Epithelial cell of esophagus (primary cell): ENCODE results near the gene ARPP21.
A peak's percentile ranks its signal among the peaks of the same experiment; 100 is the strongest.

Experiments
- DNase-seq: peaks from one replicate; pipeline ENCODE4 v3.0.0; 2010; ENCODE audit warnings: low read depth
- H3K4me3 ChIP-seq: 2 replicates; pipeline ENCODE4 v1.5.1; 2011; ENCODE audit warnings: mild to moderate bottlenecking, low read length, control low read depth
- TF ChIP-seq, protein P1 (sequence below): IDR thresholded peaks from 2 replicates; pipeline ENCODE4 v1.5.1; 2011; ENCODE audit warnings: low read depth, mild to moderate bottlenecking, low read length, control low read depth, inconsistent platforms; ENCODE audit not compliant: insufficient read depth; ENCODE audit errors: missing control alignments

ARPP21 gene

DNA sequence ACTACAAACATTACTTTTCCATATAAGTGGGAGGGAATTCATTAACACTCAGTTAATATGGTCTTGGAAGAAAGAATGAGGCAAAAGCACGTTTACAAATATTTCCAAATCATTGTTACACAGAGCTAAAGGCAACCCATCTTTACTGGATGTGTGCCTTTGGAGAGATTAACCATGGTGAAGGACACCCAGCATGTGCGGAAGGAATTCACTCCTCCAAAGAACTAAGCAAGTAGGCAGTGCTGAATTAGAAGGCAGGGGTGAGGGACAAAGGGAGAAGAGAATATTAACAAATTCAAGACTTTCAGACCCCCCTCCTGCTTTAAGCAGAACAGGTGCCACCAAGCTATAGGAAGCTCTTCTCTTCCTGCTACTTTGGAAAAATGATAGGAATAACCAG lies 10.1 kb downstream of the ARPP21 start:
- no peak for DNase-seq
- TF ChIP-seq, protein P1, sequence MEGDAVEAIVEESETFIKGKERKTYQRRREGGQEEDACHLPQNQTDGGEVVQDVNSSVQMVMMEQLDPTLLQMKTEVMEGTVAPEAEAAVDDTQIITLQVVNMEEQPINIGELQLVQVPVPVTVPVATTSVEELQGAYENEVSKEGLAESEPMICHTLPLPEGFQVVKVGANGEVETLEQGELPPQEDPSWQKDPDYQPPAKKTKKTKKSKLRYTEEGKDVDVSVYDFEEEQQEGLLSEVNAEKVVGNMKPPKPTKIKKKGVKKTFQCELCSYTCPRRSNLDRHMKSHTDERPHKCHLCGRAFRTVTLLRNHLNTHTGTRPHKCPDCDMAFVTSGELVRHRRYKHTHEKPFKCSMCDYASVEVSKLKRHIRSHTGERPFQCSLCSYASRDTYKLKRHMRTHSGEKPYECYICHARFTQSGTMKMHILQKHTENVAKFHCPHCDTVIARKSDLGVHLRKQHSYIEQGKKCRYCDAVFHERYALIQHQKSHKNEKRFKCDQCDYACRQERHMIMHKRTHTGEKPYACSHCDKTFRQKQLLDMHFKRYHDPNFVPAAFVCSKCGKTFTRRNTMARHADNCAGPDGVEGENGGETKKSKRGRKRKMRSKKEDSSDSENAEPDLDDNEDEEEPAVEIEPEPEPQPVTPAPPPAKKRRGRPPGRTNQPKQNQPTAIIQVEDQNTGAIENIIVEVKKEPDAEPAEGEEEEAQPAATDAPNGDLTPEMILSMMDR: no peak
- H3K4me3 ChIP-seq: no peak overlapping the region

GRCh38 chr3:35651426-35651825 lies 12.1 kb downstream of the ARPP21 start:
- TF ChIP-seq, protein P1: no peak
- H3K4me3 ChIP-seq: no peak overlapping the region
- no peak for DNase-seq

- DNase-seq: peak; percentile 28
- TF ChIP-seq, protein P1: no peak
Observed at GRCh38 chr3:35651851-35652250, 12.5 kb downstream of the ARPP21 start.

DNA sequence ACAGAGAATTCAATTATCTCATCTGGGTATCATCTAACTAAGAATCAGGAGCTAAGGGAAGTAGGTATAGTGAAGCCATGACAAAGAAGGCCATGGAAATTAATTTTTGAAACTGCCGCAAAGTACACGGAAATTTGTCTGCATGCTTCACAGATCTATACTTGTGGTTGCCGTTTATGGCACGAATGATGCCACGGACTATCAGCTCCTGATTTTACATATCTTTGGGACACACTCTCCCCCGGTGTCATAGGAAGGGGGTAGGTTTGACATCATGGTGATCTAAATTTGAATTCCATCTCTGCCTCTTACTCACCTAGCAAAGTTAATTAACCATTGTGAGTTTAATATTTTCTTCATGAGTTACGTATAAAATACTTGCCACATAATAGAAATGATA lies 14.0 kb downstream of the ARPP21 start:
- DNase-seq: no peak
- TF ChIP-seq, protein P1: no peak
- H3K4me3 ChIP-seq: no peak overlapping the region

More at GRCh38 chr3:35651851-35652250, 12.5 kb downstream of the ARPP21 start:
- no peak overlapping the region for H3K4me3 ChIP-seq

- no peak for DNase-seq
- TF ChIP-seq, protein P1: no peak
- H3K4me3 ChIP-seq: no peak overlapping the region
Observed at GRCh38 chr3:35654476-35654875, 15.2 kb downstream of the ARPP21 start.

DNA sequence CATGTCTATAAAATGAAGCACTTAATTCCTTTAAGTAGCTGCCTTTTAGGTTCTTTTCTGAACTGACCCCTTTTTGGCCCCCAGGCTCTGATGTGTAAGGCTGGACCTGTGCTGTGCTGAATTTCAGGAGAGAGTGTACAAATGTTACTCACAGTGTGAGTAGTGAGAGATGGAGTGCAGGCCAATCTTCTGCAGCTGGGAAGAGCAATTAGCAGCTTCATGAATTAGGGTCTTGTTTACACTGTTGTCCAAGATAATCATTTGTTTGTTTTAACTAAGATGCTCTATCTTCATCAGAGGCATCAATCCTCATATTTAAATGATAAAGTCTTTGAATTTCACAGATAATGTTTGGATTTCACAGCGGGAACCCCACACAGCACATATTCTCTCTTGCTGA lies 19.4 kb downstream of the ARPP21 start:
- TF ChIP-seq, protein P1: no peak
- H3K4me3 ChIP-seq: no peak overlapping the region
- no peak for DNase-seq

DNA sequence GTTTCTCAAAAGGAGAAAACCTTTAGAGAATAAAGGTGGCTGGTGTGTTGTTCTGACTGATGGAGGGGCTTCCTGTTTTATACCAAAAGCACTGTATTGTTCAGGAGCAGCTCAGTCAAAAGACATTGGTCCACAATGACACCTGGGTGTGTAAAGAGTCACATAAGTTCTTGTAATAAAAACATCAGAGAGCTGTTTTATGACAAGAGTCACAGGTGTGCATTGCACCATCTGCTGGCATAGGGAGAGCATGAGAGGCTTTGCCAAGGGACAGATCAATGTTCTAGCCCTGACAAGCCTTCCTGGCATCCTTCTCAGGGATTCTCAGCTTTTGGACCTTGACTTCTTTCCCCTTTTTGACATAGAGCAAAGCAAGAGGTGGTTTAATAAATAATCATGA lies 20.4 kb downstream of the ARPP21 start:
- peak; percentile 41 for DNase-seq
- TF ChIP-seq, protein P1: peak; percentile 71
- H3K4me3 ChIP-seq: no peak overlapping the region
